ENCODE data around the gene ARSB. TPM values are rescaled to one million over a fixed set of nuclear protein-coding genes. Genes with fewer than 3 reads are reported as not detected.

ARSB gene
- total and polyA plus RNA-seq, 2 donors (not counting 1 experiment from before 2014, with no cell fraction given): 10.1 to 27.7 TPM

DNA sequence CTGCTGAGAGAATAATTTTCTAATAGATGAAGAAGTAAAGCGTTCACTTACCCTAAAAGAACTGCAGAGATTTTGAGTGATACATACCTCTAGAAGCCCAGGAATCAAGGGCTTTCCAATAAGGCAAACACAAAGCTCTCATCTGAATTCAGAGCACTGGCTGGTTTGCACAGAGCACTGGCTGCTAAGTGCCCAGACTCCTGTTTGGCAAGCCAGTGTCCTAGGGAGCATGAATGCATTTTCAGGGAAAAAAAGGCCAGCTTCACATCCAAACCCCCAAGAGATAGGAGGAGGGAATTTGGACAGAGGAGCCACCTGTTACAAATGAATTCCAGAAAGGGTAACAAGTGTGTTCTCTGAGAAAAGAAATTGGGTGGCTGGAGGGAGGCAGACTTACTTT, 65.3 kb downstream of the ARSB start:
- DNase-seq (ENCODE audit: low read depth in 2 of 2): no peak
- Histone ChIP-seq H3K4me1 (ENCODE audit: control insufficient read depth, extremely low read depth, insufficient read depth, low read length) (no peaks in the 10 kb centered on the region), H4K20me1 (ENCODE audit: control insufficient read depth, extremely low read depth, insufficient read depth, low read length) (no peaks in the 10 kb centered on the region), H3K27me3 (ENCODE audit: control insufficient read depth, insufficient read depth, low read length) (no peaks in the 10 kb centered on the region), H3K27ac (ENCODE audit: insufficient read depth, low read length) (no peak overlapping the region), H3K36me3 (ENCODE audit: control insufficient read depth, insufficient read depth, low read length) (peaks cover 1% of the 10 kb centered on the region), H3K79me2 (ENCODE audit: control insufficient read depth, insufficient read depth, low read length) (no peaks in the 10 kb centered on the region), H3K4me3 (replicated peaks in 1 of 4; ENCODE audit: control extremely low read depth in 1 of 4, insufficient read depth in 1 of 4, low read depth in 3 of 4, low read length in 4 of 4) (no peak overlapping the region), H3K9me3 (ENCODE audit: control insufficient read depth, insufficient read depth, low read depth, low read length) (no peaks in the 10 kb centered on the region), H3K9ac (ENCODE audit: insufficient read depth, low read length) (no peak overlapping the region), H3K4me2 (ENCODE audit: extremely low read depth, insufficient read depth, low read length) (no peak overlapping the region), H2AFZ (ENCODE audit: low read length) (no peak overlapping the region)
- TF ChIP-seq, protein P1, sequence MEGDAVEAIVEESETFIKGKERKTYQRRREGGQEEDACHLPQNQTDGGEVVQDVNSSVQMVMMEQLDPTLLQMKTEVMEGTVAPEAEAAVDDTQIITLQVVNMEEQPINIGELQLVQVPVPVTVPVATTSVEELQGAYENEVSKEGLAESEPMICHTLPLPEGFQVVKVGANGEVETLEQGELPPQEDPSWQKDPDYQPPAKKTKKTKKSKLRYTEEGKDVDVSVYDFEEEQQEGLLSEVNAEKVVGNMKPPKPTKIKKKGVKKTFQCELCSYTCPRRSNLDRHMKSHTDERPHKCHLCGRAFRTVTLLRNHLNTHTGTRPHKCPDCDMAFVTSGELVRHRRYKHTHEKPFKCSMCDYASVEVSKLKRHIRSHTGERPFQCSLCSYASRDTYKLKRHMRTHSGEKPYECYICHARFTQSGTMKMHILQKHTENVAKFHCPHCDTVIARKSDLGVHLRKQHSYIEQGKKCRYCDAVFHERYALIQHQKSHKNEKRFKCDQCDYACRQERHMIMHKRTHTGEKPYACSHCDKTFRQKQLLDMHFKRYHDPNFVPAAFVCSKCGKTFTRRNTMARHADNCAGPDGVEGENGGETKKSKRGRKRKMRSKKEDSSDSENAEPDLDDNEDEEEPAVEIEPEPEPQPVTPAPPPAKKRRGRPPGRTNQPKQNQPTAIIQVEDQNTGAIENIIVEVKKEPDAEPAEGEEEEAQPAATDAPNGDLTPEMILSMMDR (conservative IDR thresholded peaks at IDR 0.05 in 1 of 2, IDR thresholded peaks at IDR 0.05 in 1 of 2; ENCODE audit: low read depth in 1 of 2, low read length in 2 of 2): no peak
- no peak for TF ChIP-seq EZH2 (IDR thresholded peaks at IDR 0.05; ENCODE audit: low read length, missing control alignments)

DNA sequence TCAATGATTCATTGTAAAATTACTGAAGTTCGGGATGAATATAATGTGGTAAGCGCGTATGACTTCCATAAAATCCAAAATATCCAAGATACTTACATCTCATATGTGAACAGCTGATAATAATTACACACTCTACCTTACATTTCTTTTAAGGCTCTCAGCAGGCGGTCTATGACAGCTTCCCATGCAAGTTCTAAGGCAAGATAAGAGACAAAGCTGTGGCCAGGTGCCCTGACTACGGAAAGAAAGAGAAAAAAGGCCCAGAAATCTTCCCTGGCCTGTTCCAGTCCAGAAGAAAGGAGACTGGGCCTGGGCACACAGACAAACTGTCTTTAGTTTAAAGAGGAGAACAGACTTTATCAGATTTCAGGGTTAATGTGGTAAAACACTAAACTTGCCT, 69.1 kb downstream of the ARSB start:
- TF ChIP-seq, protein P1 (conservative IDR thresholded peaks at IDR 0.05 in 1 of 2, IDR thresholded peaks at IDR 0.05 in 1 of 2; ENCODE audit: low read depth in 1 of 2, low read length in 2 of 2): no peak
- no peak for TF ChIP-seq EZH2 (IDR thresholded peaks at IDR 0.05; ENCODE audit: low read length, missing control alignments)
- Histone ChIP-seq H3K27me3 (ENCODE audit: control insufficient read depth, insufficient read depth, low read length) (no peaks in the 10 kb centered on the region), H3K9me3 (ENCODE audit: control insufficient read depth, insufficient read depth, low read depth, low read length) (no peaks in the 10 kb centered on the region), H2AFZ (ENCODE audit: low read length) (no peak overlapping the region), H3K79me2 (ENCODE audit: control insufficient read depth, insufficient read depth, low read length) (no peaks in the 10 kb centered on the region), H3K4me3 (replicated peaks in 1 of 4; ENCODE audit: control extremely low read depth in 1 of 4, insufficient read depth in 1 of 4, low read depth in 3 of 4, low read length in 4 of 4) (no peak overlapping the region), H4K20me1 (ENCODE audit: control insufficient read depth, extremely low read depth, insufficient read depth, low read length) (no peaks in the 10 kb centered on the region), H3K4me2 (ENCODE audit: extremely low read depth, insufficient read depth, low read length) (no peak overlapping the region), H3K27ac (ENCODE audit: insufficient read depth, low read length) (no peak overlapping the region), H3K4me1 (ENCODE audit: control insufficient read depth, extremely low read depth, insufficient read depth, low read length) (no peaks in the 10 kb centered on the region), H3K36me3 (ENCODE audit: control insufficient read depth, insufficient read depth, low read length) (peaks cover 1% of the 10 kb centered on the region), H3K9ac (ENCODE audit: insufficient read depth, low read length) (no peak overlapping the region)
- peak in 1 of 2 donors; percentile 27 for DNase-seq (ENCODE audit: low read depth in 2 of 2)

DNA sequence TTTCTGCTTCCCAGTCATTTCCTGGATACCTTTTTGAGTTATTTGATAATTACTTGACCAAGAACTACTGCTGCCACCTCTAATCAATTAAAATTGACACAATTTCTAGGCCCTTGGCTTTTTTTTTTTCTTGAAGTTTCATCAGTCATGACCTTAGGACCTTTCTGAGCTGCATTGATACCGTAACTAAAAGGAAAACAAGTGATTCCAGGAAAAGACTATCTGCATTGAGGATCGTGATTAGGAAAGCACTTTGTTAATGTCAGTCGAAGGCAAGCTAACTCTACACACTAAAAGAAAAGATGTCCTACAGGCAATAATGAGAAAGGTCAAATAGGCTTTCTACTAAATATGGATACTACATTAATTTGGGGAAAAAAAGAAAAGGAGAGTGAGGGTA, 69.9 kb downstream of the ARSB start:
- H3K27me3 ChIP-seq (ENCODE audit: control insufficient read depth, insufficient read depth, low read length): no peaks in the 10 kb centered on the region
- no peak overlapping the region for H3K4me3 ChIP-seq (replicated peaks in 1 of 4; ENCODE audit: control extremely low read depth in 1 of 4, insufficient read depth in 1 of 4, low read depth in 3 of 4, low read length in 4 of 4)
- H3K27ac ChIP-seq (ENCODE audit: insufficient read depth, low read length): no peak overlapping the region
- H3K36me3 ChIP-seq (ENCODE audit: control insufficient read depth, insufficient read depth, low read length): no peaks in the 10 kb centered on the region
- H3K4me2 ChIP-seq (ENCODE audit: extremely low read depth, insufficient read depth, low read length): no peak overlapping the region
- no peak overlapping the region for H2AFZ ChIP-seq (ENCODE audit: low read length)
- H3K4me1 ChIP-seq (ENCODE audit: control insufficient read depth, extremely low read depth, insufficient read depth, low read length): no peaks in the 10 kb centered on the region
- no peak for DNase-seq (ENCODE audit: low read depth in 2 of 2)
- no peak overlapping the region for H3K9ac ChIP-seq (ENCODE audit: insufficient read depth, low read length)
- no peaks in the 10 kb centered on the region for H3K9me3 ChIP-seq (ENCODE audit: control insufficient read depth, insufficient read depth, low read depth, low read length)
- TF ChIP-seq, protein P1 (conservative IDR thresholded peaks at IDR 0.05 in 1 of 2, IDR thresholded peaks at IDR 0.05 in 1 of 2; ENCODE audit: low read depth in 1 of 2, low read length in 2 of 2): no peak
- no peak for TF ChIP-seq EZH2 (IDR thresholded peaks at IDR 0.05; ENCODE audit: low read length, missing control alignments)
- H3K79me2 ChIP-seq (ENCODE audit: control insufficient read depth, insufficient read depth, low read length): no peaks in the 10 kb centered on the region
- no peaks in the 10 kb centered on the region for H4K20me1 ChIP-seq (ENCODE audit: control insufficient read depth, extremely low read depth, insufficient read depth, low read length)
